HepG2 (cell line): ENCODE data around the gene ADGRL3. TPM values are rescaled to one million over a fixed set of nuclear protein-coding genes. Genes with fewer than 3 reads are reported as not detected.

Experiments used
- ATAC-seq: fragments of 200-7000 bp; cut with Tn5 transposase; 3 replicates; pipeline ENCODE4 v1.9.1; 2020; ENCODE audit warnings: mild to moderate bottlenecking, moderate library complexity
- BruUV-seq: library from RNA; stranded (reverse); fragments of 400-500 nt; replicated peaks from 2 replicates; lab custom pipeline; 2021; lab: Mats Ljungman, UMichigan
- CTCF ChIA-PET: fragments of 300-600 bp; formaldehyde crosslinking; extraction: SDS; loops from one replicate; lab custom pipeline; 2021; ENCODE audit warnings: low total read pairs, inconsistent platforms, low intra/inter-chr PET ratio; lab: Yijun Ruan, JAX
- POLR2A ChIA-PET: fragments of 350-600 bp; sonication (Branson Sonifier 250); formaldehyde crosslinking; loops from one replicate; lab custom pipeline; 2020; ENCODE audit warnings: antibody characterized with exemption, inconsistent platforms; lab: Yijun Ruan, JAX
- DNase-seq: peaks from one replicate; pipeline ENCODE4 v3.0.0-alpha.2; 2015; ENCODE audit warnings: low spot score
- FAIRE-seq: peaks from 3 replicates; lab custom pipeline; 2011; peaks lifted over from hg19 to GRCh38; lab: Jason Lieb, UNC
- H2AFZ ChIP-seq: one replicate; pipeline ENCODE4 v1.6.1; 2011; ENCODE audit warnings: low read length, inconsistent platforms
- H3K27ac ChIP-seq: fragments of 300-600 bp; 3 replicates; pipeline ENCODE4 v1.8.0; 2011; ENCODE audit warnings: mixed run types, mild to moderate bottlenecking, mixed read lengths, low read length, inconsistent platforms; ENCODE audit not compliant: insufficient read depth; ENCODE audit errors: extremely low read length
- H3K27me3 ChIP-seq, 2 experiments: fragments of 200-600 bp in 1 of 2; 2 replicates in 1 of 2; 3 replicates in 1 of 2; pipeline versions ENCODE4 v1.6.0 to v1.8.0; 2011; ENCODE audit warnings: low read length in 2 of 2, mild to moderate bottlenecking in 2 of 2, moderate library complexity in 2 of 2, inconsistent platforms in 1 of 2; ENCODE audit not compliant: insufficient read depth in 2 of 2, control insufficient read depth in 1 of 2
- H3K36me3 ChIP-seq, 2 experiments: fragments of 200-600 bp in 1 of 2; replicated peaks in 1 of 2; 2 replicates in 1 of 2; 3 replicates in 1 of 2; pipeline versions ENCODE4 v1.5.1 to v1.8.0; 2011; ENCODE audit warnings: low read length in 2 of 2, inconsistent platforms in 1 of 2; ENCODE audit not compliant: insufficient read depth in 2 of 2, control insufficient read depth in 1 of 2
- H3K4me1 ChIP-seq: 2 replicates; pipeline ENCODE4 v1.5.1; 2012; ENCODE audit warnings: low read length, inconsistent platforms; ENCODE audit not compliant: insufficient read depth
- H3K4me2 ChIP-seq: 2 replicates; pipeline ENCODE4 v1.6.0; 2011; ENCODE audit warnings: low read depth, low read length, inconsistent platforms
- H3K4me3 ChIP-seq, 3 experiments: fragments of 200-600 bp in 1 of 3; sonication (generic), shearing (Covaris generic) in 1 of 3; replicated peaks in 1 of 3; 2 replicates each; pipeline ENCODE4 v1.5.1; 2011 to 2016; ENCODE audit warnings: low read length in 3 of 3, inconsistent platforms in 2 of 3, low read depth in 2 of 3, mild to moderate bottlenecking in 2 of 3, control low read depth in 1 of 3, mixed read lengths in 1 of 3; ENCODE audit not compliant: insufficient read depth in 1 of 3
- H3K79me2 ChIP-seq: one replicate; pipeline ENCODE4 v1.6.1; 2011; ENCODE audit warnings: low read length, inconsistent platforms; ENCODE audit not compliant: insufficient read depth
- H3K9ac ChIP-seq: 2 replicates; pipeline ENCODE4 v1.6.0; 2011; ENCODE audit warnings: mild to moderate bottlenecking, low read depth, low read length, inconsistent platforms; ENCODE audit not compliant: insufficient read depth
- H3K9me3 ChIP-seq: 2 replicates; pipeline ENCODE4 v1.5.1; 2012; ENCODE audit warnings: mild to moderate bottlenecking, low read length
- H4K20me1 ChIP-seq: 2 replicates; pipeline ENCODE4 v1.6.0; 2011; ENCODE audit warnings: inconsistent platforms, mild to moderate bottlenecking, low read length, moderate library complexity; ENCODE audit not compliant: insufficient read depth
- ATAD3A ChIP-seq: sonication (generic); formaldehyde crosslinking; IDR thresholded peaks from 2 replicates; pipeline ENCODE4 v1.4.0; 2020; ENCODE audit warnings: missing genetic modification reagents
- ATF4 ChIP-seq, 2 experiments: fragments of 450-650 bp in 1 of 2; sonication (generic) in 1 of 2; formaldehyde crosslinking; IDR thresholded peaks; 2 replicates each; pipeline versions ENCODE4 v1.5.0 to v1.8.0; 2020 to 2022; ENCODE audit warnings: mild to moderate bottlenecking in 1 of 2, missing genetic modification reagents in 1 of 2
- FOSL2 ChIP-seq: sonication (generic); formaldehyde crosslinking; IDR thresholded peaks from 2 replicates; pipeline ENCODE4 v1.4.0; 2020; ENCODE audit warnings: missing genetic modification reagents
- NFE2 ChIP-seq: sonication (generic); formaldehyde crosslinking; IDR thresholded peaks from 2 replicates; pipeline ENCODE4 v1.4.0; 2020; ENCODE audit warnings: missing genetic modification reagents
- PLRG1 ChIP-seq: fragments of 450-650 bp; conservative IDR thresholded peaks from 2 replicates; pipeline ENCODE4 v1.6.1; 2016
- RERE ChIP-seq: IDR thresholded peaks from 2 replicates; pipeline ENCODE4 v1.6.1; 2016; ENCODE audit warnings: low read depth, missing genetic modification reagents, missing compliant biosample characterization
- SP2 ChIP-seq: sonication (generic); formaldehyde crosslinking; IDR thresholded peaks from 2 replicates; pipeline ENCODE4 v1.5.1; 2020; ENCODE audit warnings: mild to moderate bottlenecking, missing genetic modification reagents
- ZBTB2 ChIP-seq: sonication (generic); formaldehyde crosslinking; IDR thresholded peaks from 2 replicates; pipeline ENCODE4 v1.8.0; 2022; ENCODE audit warnings: low read depth, missing genetic modification reagents
- ZBTB43 ChIP-seq: sonication (generic); formaldehyde crosslinking; conservative IDR thresholded peaks from 2 replicates; pipeline ENCODE4 v1.4.0; 2020; ENCODE audit warnings: missing genetic modification reagents
- ZFP36L1 ChIP-seq: sonication (generic); formaldehyde crosslinking; IDR thresholded peaks from 2 replicates; pipeline ENCODE4 v1.8.0; 2022; ENCODE audit warnings: mild to moderate bottlenecking, missing genetic modification reagents, moderate library complexity
- ZFP90 ChIP-seq: sonication (generic); formaldehyde crosslinking; IDR thresholded peaks from 2 replicates; pipeline ENCODE4 v1.8.0; 2022; ENCODE audit warnings: missing genetic modification reagents, mild to moderate bottlenecking, inconsistent platforms, borderline replicate concordance
- ZFP91 ChIP-seq: sonication (generic); formaldehyde crosslinking; IDR thresholded peaks from 2 replicates; pipeline ENCODE4 v1.9.0; 2022; ENCODE audit warnings: missing genetic modification reagents, mild to moderate bottlenecking, borderline replicate concordance
- ZFY ChIP-seq: sonication (generic); formaldehyde crosslinking; IDR thresholded peaks from 2 replicates; pipeline ENCODE4 v1.4.0; 2020; ENCODE audit warnings: missing genetic modification reagents
- ZNF20 ChIP-seq: sonication (generic); formaldehyde crosslinking; IDR thresholded peaks from 2 replicates; pipeline ENCODE4 v1.4.0; 2020; ENCODE audit warnings: mild to moderate bottlenecking, moderate library complexity, missing genetic modification reagents
- ZNF546 ChIP-seq: sonication (generic); formaldehyde crosslinking; conservative IDR thresholded peaks from 2 replicates; pipeline ENCODE4 v1.8.1; 2023; ENCODE audit warnings: mild to moderate bottlenecking, missing genetic modification reagents
- WGBS: methylation state at CpG from one replicate; pipeline ENCODE4 v1.1.6; 2017; ENCODE audit warnings: low lambda C conversion rate; 5-methylcytosine and 5-hydroxymethylcytosine counted together
- in situ Hi-C: cut with HindIII; loops from 2 replicates; pipeline ENCODE4 v1.10.0; 2017; ENCODE audit warnings: low pct_unique_long_range_greater_than_20kb; ENCODE audit not compliant: extremely low pct_ligation_motif_present
- intact Hi-C: fragments of 100-400 bp; cut with micrococcal nuclease; formaldehyde crosslinking; loops from one replicate; pipeline ENCODE4 v1.10.0; 2022; ENCODE audit not compliant: unreplicated experiment
- polyA plus RNA-seq, 8 experiments: library from polyadenylated mRNA; depleted of rRNA in 3 of 8; stranded (reverse) in 7 of 8; unstranded in 1 of 8; fragments of >200 nt; fragmentation: Illumina TruSeq in 4 of 8; extraction: Trizol in 4 of 8; gene quantifications; 2 replicates each; pipeline versions ENCODE4 v1.2.1 to v1.2.3, GENCODE V29; 2011 to 2016; ENCODE audit warnings: low read depth in 4 of 8, missing spikeins in 1 of 8, mixed read lengths in 1 of 8; ENCODE audit not compliant: insufficient read depth in 1 of 8
- total RNA-seq, 5 experiments: library from RNA; depleted of rRNA; stranded (reverse); fragments of >200 nt; fragmentation: Illumina TruSeq; extraction: Trizol; gene quantifications; 2 replicates each; pipeline ENCODE4 v1.2.3, GENCODE V29; 2016; ENCODE audit warnings: low read depth in 1 of 5

Gene ADGRL3
- total and polyA plus RNA-seq, 2 of the 13 experiments (the other 11 are each of a cell fraction or from before 2014, with no cell fraction given) = 0.04 to 0.05 TPM

- BruUV-seq = no TSS peak
- Histone ChIP-seq H3K36me3 (no peaks in the 10 kb centered on the region), H3K9me3 (no peaks in the 10 kb centered on the region), H2AFZ (no peak overlapping the region), H3K27me3 (no peaks in the 10 kb centered on the region), H3K9ac (no peak overlapping the region), H3K4me3 (no peak overlapping the region), H3K4me1 (no peaks in the 10 kb centered on the region), H3K27ac (no peak overlapping the region), H3K4me2 (no peak overlapping the region), H4K20me1 (no peaks in the 10 kb centered on the region), H3K79me2 (no peaks in the 10 kb centered on the region)
- no peak for ATAC-seq
- ChIA-PET CTCF (no interaction called here), POLR2A (no interaction called here)
- FAIRE-seq = no peak
- in situ Hi-C loops = no loop called here
- no peak for DNase-seq
- WGBS = 0% methylated on average over 1 of the region's 1 CpG
- intact Hi-C loops = no loop called here
- no peak for TF ChIP-seq ZBTB2 (CRISPR knock-in tag)
- no peak for TF ChIP-seq ZFY (CRISPR knock-in tag)
- no peak for TF ChIP-seq ZFP91
- TF ChIP-seq PLRG1 = no peak
- TF ChIP-seq ATAD3A (CRISPR knock-in tag) = no peak
- no peak for TF ChIP-seq ZBTB43
- TF ChIP-seq ZNF546 (CRISPR knock-in tag) = no peak
- TF ChIP-seq ZFP90 (CRISPR knock-in tag) = no peak
- TF ChIP-seq FOSL2 (CRISPR knock-in tag) = no peak
- no peak for TF ChIP-seq SP2 (CRISPR knock-in tag)
- no peak for TF ChIP-seq ZNF20 (CRISPR knock-in tag)
- no peak for TF ChIP-seq RERE
- no peak for TF ChIP-seq NFE2 (CRISPR knock-in tag)
- TF ChIP-seq ZFP36L1 (CRISPR knock-in tag) = no peak
- TF ChIP-seq ATF4 (CRISPR knock-in tag; IDR thresholded peaks at IDR 0.05) = no peak
These were observed 803.6 kb downstream of the ADGRL3 start for GRCh38 chr4:62003695-62004094.
